H1 (cell line): Measurements from ENCODE around the gene CROCC2. TPM values are rescaled to one million over a fixed set of nuclear protein-coding genes. Genes with fewer than 3 reads are reported as not detected.

ENCODE experiments used
- BCL11A ChIP-seq, 2 experiments: IDR thresholded peaks; one replicate each; pipeline ENCODE4 v1.6.1; 2011; ENCODE audit warnings: low read depth in 2 of 2, low read length in 2 of 2, mild to moderate bottlenecking in 2 of 2
- CBX8 ChIP-seq: fragments of 300-800, 300-1000 bp; sonication (generic); IDR thresholded peaks from 2 replicates; pipeline ENCODE4 v1.7.1; 2016; ENCODE audit warnings: low read depth, low read length, borderline replicate concordance
- HDAC6 ChIP-seq: IDR thresholded peaks from one replicate; pipeline ENCODE4 v1.7.1; 2012; ENCODE audit warnings: low read depth, mild to moderate bottlenecking, inconsistent platforms, low read length, moderate library complexity
- RNF2 ChIP-seq: fragments of 200-900, 300-1000 bp; sonication (generic); IDR thresholded peaks from 2 replicates; pipeline ENCODE4 v1.7.1; 2016; ENCODE audit warnings: borderline replicate concordance, low read depth, mild to moderate bottlenecking, antibody characterized with exemption, low read length; ENCODE audit not compliant: poor library complexity, severe bottlenecking; ENCODE audit errors: missing control alignments
- SP1 ChIP-seq: IDR thresholded peaks from 2 replicates; pipeline ENCODE4 v1.6.1; 2011; ENCODE audit warnings: low read depth, low read length
- TAF7 ChIP-seq: optimal IDR thresholded peaks from 2 replicates; pipeline ENCODE3; 2011; ENCODE audit warnings: low read depth, mild to moderate bottlenecking, inconsistent platforms, low read length, moderate library complexity, borderline replicate concordance
- YY1 ChIP-seq: IDR thresholded peaks from 2 replicates; pipeline ENCODE4 v1.6.1; 2011; ENCODE audit warnings: low read depth, mild to moderate bottlenecking, low read length
- ZNF274 ChIP-seq: IDR thresholded peaks from 2 replicates; pipeline ENCODE4 v1.7.0; 2012; ENCODE audit warnings: low read length, borderline replicate concordance; ENCODE audit errors: extremely low read depth
- polyA plus RNA-seq, 7 experiments: library from polyadenylated mRNA; depleted of rRNA in 3 of 7; stranded (reverse) in 5 of 7; unstranded in 2 of 7; fragments of >200 nt in 5 of 7; fragments of 200-250 nt in 2 of 7; gene quantifications; 1 replicate in 5 of 7; 2 replicates in 1 of 7; 4 replicates in 1 of 7; pipeline versions ENCODE4 v1.2.1 to v1.2.3, GENCODE V29; 2011 to 2013; ENCODE audit warnings: missing spikeins in 2 of 7, mixed read lengths in 2 of 7
- total RNA-seq: library from RNA; stranded (reverse); fragmentation: NEBNext Ultra II Directional; extraction: Animal tissue kit (Norgen Biotek cat#: 25700); gene quantifications from 2 replicates; pipeline ENCODE4 v1.2.1, GENCODE V29; 2021
- TF ChIP-seq, protein P1 (sequence below): fragments of 300-600 bp; sonication (generic); IDR thresholded peaks from 2 replicates; pipeline ENCODE4 v1.7.1; 2012; ENCODE audit warnings: low read length, moderate library complexity, mild to moderate bottlenecking, inconsistent platforms; ENCODE audit not compliant: insufficient replicate concordance
- TF ChIP-seq, protein P2 (sequence below): IDR thresholded peaks from 2 replicates; pipeline ENCODE4 v1.6.1; 2012; ENCODE audit warnings: low read length, inconsistent platforms

CROCC2 gene
- total and polyA plus RNA-seq, 2 of the 8 experiments (the other 6 are each of a cell fraction or from before 2014, with no cell fraction given), result not detected

DNA sequence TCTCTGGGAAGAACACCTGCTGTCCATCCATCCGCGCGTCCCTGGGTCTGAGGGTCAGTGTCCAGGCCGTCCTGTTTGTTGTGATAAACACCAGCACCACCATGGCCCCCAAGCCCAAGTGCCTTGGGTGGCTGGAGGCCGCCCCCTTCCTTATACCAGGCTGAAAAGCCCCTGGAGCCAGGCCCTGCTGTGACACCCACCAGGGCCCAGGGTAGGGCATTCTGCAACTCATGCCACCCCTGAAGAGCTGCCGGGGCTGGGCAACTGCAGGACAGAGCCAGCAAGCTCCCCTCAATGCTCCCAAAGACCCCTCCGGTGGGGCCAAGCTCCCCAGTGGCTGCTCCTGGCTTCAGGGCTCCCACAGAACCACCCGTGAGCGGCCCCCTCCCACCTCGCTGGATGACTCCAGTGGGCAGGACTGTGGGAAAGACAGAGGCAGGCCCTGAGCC, 60.3 kb downstream of the CROCC2 start (continued):
- TF ChIP-seq, protein P1, sequence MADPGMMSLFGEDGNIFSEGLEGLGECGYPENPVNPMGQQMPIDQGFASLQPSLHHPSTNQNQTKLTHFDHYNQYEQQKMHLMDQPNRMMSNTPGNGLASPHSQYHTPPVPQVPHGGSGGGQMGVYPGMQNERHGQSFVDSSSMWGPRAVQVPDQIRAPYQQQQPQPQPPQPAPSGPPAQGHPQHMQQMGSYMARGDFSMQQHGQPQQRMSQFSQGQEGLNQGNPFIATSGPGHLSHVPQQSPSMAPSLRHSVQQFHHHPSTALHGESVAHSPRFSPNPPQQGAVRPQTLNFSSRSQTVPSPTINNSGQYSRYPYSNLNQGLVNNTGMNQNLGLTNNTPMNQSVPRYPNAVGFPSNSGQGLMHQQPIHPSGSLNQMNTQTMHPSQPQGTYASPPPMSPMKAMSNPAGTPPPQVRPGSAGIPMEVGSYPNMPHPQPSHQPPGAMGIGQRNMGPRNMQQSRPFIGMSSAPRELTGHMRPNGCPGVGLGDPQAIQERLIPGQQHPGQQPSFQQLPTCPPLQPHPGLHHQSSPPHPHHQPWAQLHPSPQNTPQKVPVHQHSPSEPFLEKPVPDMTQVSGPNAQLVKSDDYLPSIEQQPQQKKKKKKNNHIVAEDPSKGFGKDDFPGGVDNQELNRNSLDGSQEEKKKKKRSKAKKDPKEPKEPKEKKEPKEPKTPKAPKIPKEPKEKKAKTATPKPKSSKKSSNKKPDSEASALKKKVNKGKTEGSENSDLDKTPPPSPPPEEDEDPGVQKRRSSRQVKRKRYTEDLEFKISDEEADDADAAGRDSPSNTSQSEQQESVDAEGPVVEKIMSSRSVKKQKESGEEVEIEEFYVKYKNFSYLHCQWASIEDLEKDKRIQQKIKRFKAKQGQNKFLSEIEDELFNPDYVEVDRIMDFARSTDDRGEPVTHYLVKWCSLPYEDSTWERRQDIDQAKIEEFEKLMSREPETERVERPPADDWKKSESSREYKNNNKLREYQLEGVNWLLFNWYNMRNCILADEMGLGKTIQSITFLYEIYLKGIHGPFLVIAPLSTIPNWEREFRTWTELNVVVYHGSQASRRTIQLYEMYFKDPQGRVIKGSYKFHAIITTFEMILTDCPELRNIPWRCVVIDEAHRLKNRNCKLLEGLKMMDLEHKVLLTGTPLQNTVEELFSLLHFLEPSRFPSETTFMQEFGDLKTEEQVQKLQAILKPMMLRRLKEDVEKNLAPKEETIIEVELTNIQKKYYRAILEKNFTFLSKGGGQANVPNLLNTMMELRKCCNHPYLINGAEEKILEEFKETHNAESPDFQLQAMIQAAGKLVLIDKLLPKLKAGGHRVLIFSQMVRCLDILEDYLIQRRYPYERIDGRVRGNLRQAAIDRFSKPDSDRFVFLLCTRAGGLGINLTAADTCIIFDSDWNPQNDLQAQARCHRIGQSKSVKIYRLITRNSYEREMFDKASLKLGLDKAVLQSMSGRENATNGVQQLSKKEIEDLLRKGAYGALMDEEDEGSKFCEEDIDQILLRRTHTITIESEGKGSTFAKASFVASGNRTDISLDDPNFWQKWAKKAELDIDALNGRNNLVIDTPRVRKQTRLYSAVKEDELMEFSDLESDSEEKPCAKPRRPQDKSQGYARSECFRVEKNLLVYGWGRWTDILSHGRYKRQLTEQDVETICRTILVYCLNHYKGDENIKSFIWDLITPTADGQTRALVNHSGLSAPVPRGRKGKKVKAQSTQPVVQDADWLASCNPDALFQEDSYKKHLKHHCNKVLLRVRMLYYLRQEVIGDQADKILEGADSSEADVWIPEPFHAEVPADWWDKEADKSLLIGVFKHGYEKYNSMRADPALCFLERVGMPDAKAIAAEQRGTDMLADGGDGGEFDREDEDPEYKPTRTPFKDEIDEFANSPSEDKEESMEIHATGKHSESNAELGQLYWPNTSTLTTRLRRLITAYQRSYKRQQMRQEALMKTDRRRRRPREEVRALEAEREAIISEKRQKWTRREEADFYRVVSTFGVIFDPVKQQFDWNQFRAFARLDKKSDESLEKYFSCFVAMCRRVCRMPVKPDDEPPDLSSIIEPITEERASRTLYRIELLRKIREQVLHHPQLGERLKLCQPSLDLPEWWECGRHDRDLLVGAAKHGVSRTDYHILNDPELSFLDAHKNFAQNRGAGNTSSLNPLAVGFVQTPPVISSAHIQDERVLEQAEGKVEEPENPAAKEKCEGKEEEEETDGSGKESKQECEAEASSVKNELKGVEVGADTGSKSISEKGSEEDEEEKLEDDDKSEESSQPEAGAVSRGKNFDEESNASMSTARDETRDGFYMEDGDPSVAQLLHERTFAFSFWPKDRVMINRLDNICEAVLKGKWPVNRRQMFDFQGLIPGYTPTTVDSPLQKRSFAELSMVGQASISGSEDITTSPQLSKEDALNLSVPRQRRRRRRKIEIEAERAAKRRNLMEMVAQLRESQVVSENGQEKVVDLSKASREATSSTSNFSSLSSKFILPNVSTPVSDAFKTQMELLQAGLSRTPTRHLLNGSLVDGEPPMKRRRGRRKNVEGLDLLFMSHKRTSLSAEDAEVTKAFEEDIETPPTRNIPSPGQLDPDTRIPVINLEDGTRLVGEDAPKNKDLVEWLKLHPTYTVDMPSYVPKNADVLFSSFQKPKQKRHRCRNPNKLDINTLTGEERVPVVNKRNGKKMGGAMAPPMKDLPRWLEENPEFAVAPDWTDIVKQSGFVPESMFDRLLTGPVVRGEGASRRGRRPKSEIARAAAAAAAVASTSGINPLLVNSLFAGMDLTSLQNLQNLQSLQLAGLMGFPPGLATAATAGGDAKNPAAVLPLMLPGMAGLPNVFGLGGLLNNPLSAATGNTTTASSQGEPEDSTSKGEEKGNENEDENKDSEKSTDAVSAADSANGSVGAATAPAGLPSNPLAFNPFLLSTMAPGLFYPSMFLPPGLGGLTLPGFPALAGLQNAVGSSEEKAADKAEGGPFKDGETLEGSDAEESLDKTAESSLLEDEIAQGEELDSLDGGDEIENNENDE, result no peak
- TF ChIP-seq, protein P2, sequence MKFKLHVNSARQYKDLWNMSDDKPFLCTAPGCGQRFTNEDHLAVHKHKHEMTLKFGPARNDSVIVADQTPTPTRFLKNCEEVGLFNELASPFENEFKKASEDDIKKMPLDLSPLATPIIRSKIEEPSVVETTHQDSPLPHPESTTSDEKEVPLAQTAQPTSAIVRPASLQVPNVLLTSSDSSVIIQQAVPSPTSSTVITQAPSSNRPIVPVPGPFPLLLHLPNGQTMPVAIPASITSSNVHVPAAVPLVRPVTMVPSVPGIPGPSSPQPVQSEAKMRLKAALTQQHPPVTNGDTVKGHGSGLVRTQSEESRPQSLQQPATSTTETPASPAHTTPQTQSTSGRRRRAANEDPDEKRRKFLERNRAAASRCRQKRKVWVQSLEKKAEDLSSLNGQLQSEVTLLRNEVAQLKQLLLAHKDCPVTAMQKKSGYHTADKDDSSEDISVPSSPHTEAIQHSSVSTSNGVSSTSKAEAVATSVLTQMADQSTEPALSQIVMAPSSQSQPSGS, result no peak
- no peak for TF ChIP-seq YY1
- TF ChIP-seq TAF7, result no peak
- TF ChIP-seq CBX8, result no peak
- TF ChIP-seq SP1, result no peak
- TF ChIP-seq HDAC6, result no peak
- no peak for TF ChIP-seq ZNF274
- TF ChIP-seq RNF2, result no peak
- no peak for TF ChIP-seq BCL11A (IDR thresholded peaks at IDR 0.05; ENCODE audit: low read depth in 2 of 2, low read length in 2 of 2)
